NK-92 (cell line): ENCODE results near the gene ROBO3.

Experiments used
- DNase-seq: peaks from one replicate; lab custom pipeline; 2025; ENCODE audit not compliant: unreplicated experiment; lab: John Stamatoyannopoulos, UW

ROBO3 gene

DNA sequence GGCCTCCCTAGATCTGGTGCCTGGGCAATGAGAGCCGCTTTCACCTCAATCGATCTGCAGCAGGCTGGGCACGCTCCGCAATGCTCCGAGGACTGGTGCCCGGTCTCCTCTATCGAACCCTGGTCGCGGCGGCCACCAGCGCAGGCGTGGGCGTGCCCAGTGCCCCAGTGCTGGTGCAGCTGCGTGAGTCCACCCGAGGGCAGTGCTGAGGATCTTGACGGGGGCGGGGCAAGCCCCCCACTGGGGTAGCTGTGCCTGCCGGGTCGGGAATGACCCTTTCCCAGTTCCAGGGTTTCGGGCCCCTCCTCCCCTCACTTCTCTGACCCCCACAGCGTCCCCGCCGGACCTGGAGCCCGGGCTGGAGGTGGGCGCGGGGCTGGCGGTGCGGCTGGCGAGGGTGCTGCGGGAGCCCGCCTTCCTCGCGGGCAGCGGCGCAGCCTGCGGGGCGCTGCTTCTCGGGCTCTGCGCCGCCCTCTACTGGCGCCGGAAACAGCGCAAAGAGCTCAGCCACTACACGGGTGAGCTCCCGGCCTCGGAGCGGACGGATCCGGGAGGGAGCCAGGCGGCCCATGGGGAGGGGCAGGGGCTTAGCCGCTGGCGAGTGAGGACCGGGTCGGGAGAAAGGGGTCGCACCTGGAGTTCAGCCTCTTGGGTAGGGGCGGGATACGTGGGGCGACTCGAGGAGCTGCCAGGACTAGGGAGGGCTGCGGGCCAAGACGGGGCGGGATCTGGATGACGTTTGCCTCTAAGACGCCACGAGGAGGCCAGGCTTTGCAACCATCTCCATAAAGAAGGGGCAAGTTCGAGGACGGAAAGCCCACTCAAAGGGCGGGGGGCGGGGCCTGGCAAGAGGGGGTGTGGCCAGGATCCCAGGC, 10.9 kb downstream of the ROBO3 start:
- no peak for DNase-seq

GRCh38 chr11:124876818-124877630, 11.8 kb downstream of the ROBO3 start:
- no peak for DNase-seq

DNA sequence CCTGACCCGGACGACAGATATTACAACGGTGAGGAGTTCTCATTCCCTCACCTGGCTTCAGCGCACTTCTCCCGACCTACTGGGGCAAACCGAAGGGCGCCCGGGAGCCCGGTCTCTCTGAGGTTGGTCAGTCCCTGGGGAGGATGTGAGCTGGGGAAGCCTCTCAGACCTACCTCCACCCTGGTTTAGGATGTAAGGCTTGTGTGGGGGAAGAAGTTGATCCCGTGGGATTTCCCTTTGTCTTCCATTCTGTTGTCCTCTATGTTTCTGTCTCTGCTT, 12.3 kb downstream of the ROBO3 start:
- no peak for DNase-seq

DNA sequence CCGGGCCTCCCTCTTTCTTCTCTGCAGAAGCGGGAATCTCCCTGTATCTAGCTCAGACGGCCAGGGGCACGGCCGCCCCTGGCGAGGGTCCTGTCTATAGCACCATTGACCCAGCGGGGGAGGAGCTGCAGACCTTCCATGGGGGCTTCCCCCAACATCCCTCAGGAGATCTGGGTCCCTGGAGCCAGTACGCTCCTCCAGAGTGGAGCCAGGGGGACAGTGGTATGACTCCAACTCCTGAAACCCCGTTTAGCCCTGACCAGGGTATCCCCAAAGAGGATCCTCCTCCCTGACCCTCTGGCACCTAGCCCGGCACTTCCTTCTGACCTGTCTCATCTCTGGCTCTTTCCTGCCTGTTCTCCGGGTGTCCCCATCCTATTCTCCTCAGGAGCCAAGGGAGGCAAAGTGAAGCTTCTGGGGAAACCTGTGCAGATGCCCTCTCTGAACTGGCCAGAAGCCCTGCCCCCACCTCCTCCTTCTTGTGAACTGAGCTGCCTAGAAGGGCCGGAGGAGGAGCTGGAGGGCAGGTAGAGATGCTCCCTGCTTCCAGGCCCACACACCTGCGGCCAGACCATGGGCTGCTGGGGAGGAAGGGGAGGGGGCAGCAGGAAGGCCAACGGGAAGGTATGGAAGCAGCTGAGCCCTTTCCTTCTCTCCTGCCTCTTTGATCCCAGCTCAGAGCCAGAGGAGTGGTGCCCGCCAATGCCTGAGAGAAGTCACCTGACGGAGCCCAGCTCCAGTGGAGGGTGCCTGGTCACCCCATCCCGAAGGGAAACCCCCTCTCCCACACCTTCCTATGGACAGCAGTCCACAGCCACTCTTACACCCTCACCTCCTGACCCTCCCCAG, 12.9 kb downstream of the ROBO3 start:
- no peak for DNase-seq

DNA sequence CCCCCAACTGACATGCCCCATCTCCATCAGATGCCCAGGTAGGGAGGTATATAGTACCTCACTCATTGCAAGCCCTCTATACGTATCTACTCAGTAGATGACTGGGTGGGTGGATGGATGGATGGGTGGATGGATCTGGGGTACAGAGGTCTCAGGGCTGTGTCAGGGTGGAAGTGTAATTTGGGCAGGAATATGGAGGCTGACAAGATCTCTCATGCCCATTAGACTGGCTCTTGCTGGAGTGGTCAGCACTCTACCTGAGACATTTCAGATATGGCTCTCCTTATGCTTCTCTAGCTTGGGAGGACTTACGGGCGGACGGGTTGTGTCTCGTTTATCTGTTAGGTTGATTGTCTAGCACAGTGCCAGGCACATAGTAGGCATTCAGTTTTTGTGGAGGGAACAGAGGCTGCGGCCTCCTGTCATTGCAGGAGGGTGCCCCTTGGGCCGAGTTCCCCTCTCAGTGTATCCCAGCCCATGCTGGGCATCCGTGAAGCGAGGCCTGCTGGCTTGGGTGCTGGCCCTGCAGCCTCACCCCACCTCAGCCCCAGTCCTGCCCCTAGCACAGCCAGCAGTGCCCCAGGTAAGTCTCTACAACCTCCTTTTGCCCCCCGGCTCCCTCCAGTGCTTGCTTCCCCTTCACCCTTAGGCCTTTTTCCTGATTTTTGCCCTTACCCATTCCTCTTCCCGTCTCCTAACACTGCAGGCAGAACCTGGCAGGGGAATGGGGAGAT, 13.7 kb downstream of the ROBO3 start:
- DNase-seq, result no peak

DNA sequence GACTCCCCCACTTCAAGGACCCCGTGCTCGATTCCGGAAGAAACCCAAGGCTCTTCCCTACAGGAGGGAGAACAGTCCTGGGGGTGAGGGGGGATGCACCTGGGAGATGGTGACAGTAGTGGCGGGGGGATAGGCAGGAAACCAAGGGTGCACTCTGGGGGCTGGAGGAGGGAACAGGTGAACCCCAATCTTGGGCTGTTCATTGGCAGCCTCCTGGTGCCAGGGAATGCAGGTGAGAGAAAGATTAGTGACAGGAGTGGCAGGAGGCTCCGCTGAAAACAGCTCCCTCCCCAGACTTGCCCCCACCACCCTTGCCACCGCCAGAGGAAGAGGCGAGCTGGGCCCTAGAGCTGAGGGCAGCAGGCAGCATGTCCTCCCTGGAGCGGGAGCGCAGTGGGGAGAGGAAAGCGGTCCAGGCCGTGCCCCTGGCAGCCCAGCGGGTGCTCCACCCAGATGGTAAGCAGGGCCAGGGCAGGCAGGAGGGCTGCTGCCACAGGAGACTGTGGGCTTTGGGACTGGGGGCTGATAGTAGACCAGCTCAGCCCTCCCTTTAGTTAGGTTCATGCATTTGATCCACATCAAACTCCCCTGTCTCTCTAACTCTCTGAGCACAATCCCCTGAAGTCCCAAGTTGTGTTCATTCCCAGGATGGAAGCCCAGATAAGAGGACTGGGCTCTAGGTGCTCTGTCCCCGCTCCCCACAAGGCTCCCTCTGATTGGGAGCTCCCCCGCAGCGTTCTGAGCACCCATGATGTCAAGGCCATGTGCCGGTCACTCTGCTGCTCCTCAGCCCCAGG, 14.5 kb downstream of the ROBO3 start:
- DNase-seq, result no peak

- no peak for DNase-seq
Measured at GRCh38 chr11:124880290-124880611, 15.0 kb downstream of the ROBO3 start.

DNA sequence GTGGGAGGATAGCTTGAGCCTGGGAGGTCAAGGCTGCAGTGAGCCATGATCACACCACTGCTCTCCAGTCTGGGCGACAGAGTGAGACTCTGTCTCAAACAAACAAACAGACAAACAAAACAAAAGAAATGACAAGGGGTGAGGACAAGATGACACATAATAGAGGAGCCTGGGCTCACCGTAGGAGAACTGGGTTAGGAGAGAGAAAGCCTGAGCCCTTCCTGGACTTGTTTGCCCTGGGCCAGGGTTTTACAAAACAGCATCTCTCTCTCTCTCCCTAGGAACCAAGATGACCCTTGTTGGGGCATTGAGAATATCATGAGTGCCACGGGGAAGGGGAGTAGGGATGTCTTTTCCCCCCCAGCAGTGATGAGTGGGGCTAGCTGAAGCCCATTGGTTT, 15.7 kb downstream of the ROBO3 start:
- no peak for DNase-seq

- DNase-seq, result no peak
Measured at GRCh38 chr11:124882339-124883071, 17.3 kb downstream of the ROBO3 start.

DNA sequence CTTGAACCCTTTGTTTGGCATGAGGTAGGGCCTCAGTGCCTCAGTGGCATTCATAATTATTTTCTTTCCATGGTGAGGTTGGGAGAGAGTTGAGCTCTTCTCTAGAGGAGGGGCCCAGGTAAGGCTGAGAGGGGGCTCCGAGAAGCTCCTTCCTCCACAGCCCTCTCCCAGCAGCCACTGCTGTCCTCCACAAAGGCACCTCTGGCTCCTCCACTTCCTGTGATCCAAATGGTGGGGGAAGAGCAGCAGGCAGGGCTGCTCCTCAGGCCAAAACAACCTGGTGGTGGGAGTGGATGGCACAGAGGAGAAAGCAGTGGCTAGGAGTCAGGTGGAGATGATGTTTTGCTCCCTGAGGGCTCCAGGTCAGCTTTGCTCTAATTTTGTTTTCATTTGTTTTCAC, 19.1 kb downstream of the ROBO3 start:
- DNase-seq, result no peak

DNA sequence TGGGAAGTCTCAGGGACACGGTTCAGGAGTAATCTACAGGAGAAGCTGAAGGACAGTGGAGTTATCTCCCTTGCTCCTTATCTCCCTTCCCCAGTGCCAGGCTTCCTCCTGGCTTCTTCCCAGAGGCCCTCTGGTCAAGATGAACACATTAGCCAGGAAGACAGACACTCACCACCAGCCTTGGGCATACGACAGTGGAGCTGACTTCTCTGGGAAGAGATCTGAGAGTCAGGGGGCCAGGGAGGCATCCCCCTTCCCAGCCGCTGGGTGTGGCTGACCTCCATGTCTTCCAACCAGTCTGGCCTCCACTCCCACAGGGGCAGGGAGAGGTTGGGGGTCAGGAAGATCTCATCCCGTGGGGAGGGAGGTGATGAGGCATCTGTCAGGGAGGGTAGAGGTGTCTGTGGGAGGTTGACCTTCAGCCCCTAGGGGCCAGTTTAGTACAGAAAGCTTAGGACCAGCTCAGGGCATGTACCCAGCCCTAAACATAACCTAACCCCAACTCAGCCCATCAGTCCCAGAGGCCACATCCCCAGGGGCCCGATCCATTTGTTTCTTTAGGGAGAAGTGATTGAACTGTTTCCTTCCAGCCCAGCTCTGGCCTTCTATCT, 19.7 kb downstream of the ROBO3 start:
- DNase-seq, result no peak

- DNase-seq, result no peak
Measured at GRCh38 chr11:124886476-124886875, 21.2 kb downstream of the ROBO3 start.

DNA sequence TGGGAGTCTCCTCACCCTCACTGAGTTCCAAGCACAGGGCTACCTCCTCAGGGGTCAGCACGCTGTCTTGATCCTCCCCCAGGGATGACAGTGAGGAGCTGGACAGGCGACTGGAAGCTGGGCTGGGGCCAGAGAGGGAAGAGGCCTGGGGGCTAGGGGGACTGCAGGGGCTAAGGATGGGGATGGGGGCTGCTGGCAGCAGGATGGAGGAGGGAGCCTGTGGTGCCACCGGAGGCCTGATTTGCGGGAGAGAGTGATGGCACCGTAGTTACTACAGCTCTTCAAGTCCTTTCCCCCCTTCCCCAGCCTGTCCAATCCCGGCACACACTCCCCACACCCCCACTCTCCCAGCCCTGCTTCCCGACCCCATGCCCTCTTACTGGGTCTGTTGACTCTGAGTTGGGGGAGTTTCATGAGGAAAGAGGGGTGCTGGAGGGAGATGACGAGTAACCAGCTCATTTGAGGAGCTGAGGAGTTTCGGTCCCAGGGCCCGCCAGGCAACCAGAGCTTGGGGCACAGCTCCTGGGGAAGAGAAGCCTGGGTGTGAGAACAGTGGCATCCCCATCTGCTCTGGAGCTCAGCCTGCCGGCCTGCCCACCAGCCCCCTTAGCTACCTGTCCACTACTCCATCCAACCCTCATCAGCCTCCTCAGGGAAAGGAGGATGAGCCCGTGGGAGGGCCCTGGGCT, 21.9 kb downstream of the ROBO3 start:
- DNase-seq, result no peak

- DNase-seq, result no peak
Measured at GRCh38 chr11:124887667-124888013, 22.4 kb downstream of the ROBO3 start.

DNA sequence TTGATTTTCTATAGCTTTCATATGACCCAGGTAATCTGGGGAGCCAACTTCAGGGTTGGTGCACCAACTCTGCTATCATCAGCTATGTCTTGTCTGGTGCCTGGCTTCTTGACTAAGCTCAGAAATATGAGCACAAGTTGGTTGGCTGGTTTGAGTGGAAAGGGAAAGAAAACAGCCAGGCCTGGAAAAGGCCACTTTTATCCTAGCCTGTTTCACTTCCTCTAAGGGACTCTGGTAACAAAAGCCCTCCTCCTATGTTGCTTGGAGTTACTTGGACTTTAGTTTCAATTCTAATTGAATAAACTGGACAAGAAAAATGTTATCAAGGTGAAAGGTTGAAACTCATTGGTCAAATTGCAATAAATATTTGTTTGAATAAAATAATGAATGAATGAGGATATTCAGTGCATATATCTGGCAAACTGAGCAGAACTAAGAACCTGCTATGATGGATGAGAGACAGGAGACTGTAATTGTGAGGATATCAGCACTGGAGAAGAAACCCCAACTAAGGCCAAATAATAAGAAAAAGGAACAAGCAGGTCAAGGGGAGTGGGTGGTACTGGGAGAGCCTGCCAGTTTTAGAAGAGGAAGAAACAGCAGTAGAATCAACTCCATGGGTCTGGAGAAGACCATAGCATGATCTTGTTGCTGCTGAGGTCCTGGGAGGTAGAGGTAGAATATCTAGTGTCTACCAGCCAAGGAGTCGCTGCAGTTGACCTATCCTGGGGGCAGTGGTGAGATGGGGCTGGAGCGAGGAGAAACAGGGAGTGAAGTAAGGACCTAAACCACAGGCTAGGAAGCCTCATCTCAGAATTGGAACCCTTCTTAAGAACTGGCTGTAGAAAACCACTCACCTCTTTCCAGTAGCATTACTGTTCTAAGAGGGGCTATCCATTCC, 24.2 kb downstream of the ROBO3 start:
- no peak for DNase-seq

- no peak for DNase-seq
Measured at GRCh38 chr11:124890151-124890550, 24.9 kb downstream of the ROBO3 start.

DNA sequence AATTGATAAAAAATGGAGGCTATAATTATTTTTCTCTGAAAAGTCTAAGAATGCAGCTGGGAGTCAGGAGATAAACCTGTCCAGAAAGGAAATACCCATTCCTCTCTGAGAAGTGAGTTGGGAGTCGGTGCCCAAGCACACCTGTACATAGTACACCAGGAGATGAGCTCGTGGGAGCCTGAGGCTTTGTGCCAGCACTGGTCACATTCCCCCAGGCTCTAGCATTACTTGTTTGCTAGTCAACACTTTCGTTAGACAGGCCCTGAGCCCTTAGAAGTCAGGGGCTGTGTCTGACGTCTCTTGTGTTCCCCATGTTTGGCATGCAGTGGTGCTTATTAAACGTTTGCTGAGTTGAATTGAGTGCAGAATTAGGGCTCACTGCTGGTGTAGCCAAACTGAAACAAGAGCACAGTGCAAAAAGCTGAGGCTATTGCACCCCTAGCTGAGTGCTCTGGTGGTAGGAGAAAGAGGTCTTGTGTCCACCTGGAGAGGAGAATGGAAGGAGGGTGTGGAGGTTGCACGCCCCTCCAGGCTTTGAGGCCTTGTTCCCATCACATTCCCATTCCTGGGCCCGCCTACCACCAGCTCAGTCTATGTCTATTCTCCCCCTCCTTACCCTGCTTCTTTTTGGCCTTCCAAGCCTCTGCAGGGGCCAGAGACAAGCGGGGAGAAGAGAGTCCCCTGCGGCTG, 25.6 kb downstream of the ROBO3 start:
- no peak for DNase-seq
